Liver (tissue), 9 donors: ENCODE measurements around the gene HAO1. TPM values are rescaled to one million over a fixed set of nuclear protein-coding genes. Genes with fewer than 3 reads are reported as not detected.

ENCODE experiments used
- DNase-seq: peaks from one replicate; pipeline ENCODE4 v3.0.0-alpha.2; 2017; ENCODE audit warnings: low spot score
- H3K27ac ChIP-seq, 2 donors: one replicate each; pipeline ENCODE4 v1.7.0; 2013; ENCODE audit warnings: inconsistent platforms in 2 of 2, low read length in 2 of 2, control low read depth in 1 of 2, low read depth in 1 of 2, mild to moderate bottlenecking in 1 of 2
- H3K27me3 ChIP-seq, 4 donors: one replicate each; pipeline versions ENCODE4 v1.6.1 to v1.7.0; 2013; ENCODE audit warnings: low read length in 3 of 4, inconsistent platforms in 1 of 4, mild to moderate bottlenecking in 1 of 4, moderate library complexity in 1 of 4; ENCODE audit not compliant: control insufficient read depth in 4 of 4, insufficient read depth in 4 of 4
- H3K36me3 ChIP-seq, 4 donors: one replicate each; pipeline versions ENCODE4 v1.6.1 to v1.7.0; 2013; ENCODE audit warnings: low read length in 3 of 4, mild to moderate bottlenecking in 3 of 4, low read depth in 1 of 4, moderate library complexity in 1 of 4; ENCODE audit not compliant: control insufficient read depth in 4 of 4, insufficient read depth in 3 of 4
- H3K4me1 ChIP-seq, 4 donors: one replicate each; pipeline versions ENCODE4 v1.6.1 to v1.7.0; 2013; ENCODE audit warnings: low read length in 3 of 4, mild to moderate bottlenecking in 3 of 4, moderate library complexity in 1 of 4; ENCODE audit not compliant: control insufficient read depth in 4 of 4, insufficient read depth in 4 of 4
- H3K4me3 ChIP-seq, 3 donors: one replicate each; pipeline versions ENCODE4 v1.6.1 to v1.7.0; 2013; ENCODE audit warnings: low read length in 3 of 3, control low read depth in 1 of 3, low read depth in 1 of 3, mild to moderate bottlenecking in 1 of 3
- H3K9ac ChIP-seq, 2 donors: one replicate each; pipeline ENCODE4 v1.7.0; 2013; ENCODE audit warnings: low read length in 2 of 2, mild to moderate bottlenecking in 2 of 2, moderate library complexity in 2 of 2, control low read depth in 1 of 2, low read depth in 1 of 2
- H3K9me3 ChIP-seq, 4 donors: one replicate each; pipeline versions ENCODE4 v1.6.1 to v1.7.0; 2013; ENCODE audit warnings: low read length in 3 of 4; ENCODE audit not compliant: control insufficient read depth in 4 of 4
- EGR1 ChIP-seq, 2 donors: IDR thresholded peaks; 2 replicates each; pipeline ENCODE4 v1.6.1; 2016 to 2018; ENCODE audit warnings: antibody characterized with exemption in 2 of 2, low read depth in 2 of 2
- FOXA1 ChIP-seq: IDR thresholded peaks from 2 replicates; pipeline ENCODE4 v1.6.1; 2016; ENCODE audit warnings: antibody characterized with exemption
- FOXA2 ChIP-seq: IDR thresholded peaks from 2 replicates; pipeline ENCODE4 v1.6.1; 2016; ENCODE audit warnings: antibody characterized with exemption
- GABPA ChIP-seq, 2 donors: IDR thresholded peaks in 1 of 2; conservative IDR thresholded peaks in 1 of 2; 2 replicates each; pipeline ENCODE4 v1.6.1; 2016; ENCODE audit warnings: antibody characterized with exemption in 2 of 2, mild to moderate bottlenecking in 1 of 2, moderate library complexity in 1 of 2
- HNF4A ChIP-seq, 2 donors: conservative IDR thresholded peaks; 2 replicates each; pipeline ENCODE4 v1.6.1; 2016; ENCODE audit warnings: antibody characterized with exemption in 2 of 2, mild to moderate bottlenecking in 2 of 2
- HNF4G ChIP-seq: IDR thresholded peaks from 2 replicates; pipeline ENCODE4 v1.6.1; 2016; ENCODE audit warnings: antibody characterized with exemption
- JUND ChIP-seq, 2 donors: IDR thresholded peaks; 2 replicates each; pipeline ENCODE4 v1.6.1; 2016; ENCODE audit warnings: antibody characterized with exemption in 2 of 2
- NR2F2 ChIP-seq: IDR thresholded peaks from 2 replicates; pipeline ENCODE4 v1.6.1; 2016; ENCODE audit warnings: antibody characterized with exemption
- RAD21 ChIP-seq, 2 donors: IDR thresholded peaks; 2 replicates each; pipeline ENCODE4 v1.6.1; 2016; ENCODE audit warnings: antibody characterized with exemption in 2 of 2, mild to moderate bottlenecking in 2 of 2
- RXRA ChIP-seq, 2 donors: IDR thresholded peaks; 2 replicates each; pipeline ENCODE4 v1.6.1; 2017 to 2018; ENCODE audit warnings: antibody characterized with exemption in 2 of 2, mild to moderate bottlenecking in 1 of 2
- SP1 ChIP-seq: IDR thresholded peaks from 2 replicates; pipeline ENCODE4 v1.6.1; 2018; ENCODE audit warnings: antibody characterized with exemption, mild to moderate bottlenecking
- TAF1 ChIP-seq: conservative IDR thresholded peaks from 2 replicates; pipeline ENCODE4 v1.6.1; 2016; ENCODE audit warnings: antibody characterized with exemption, mild to moderate bottlenecking
- YY1 ChIP-seq: IDR thresholded peaks from 2 replicates; pipeline ENCODE4 v1.6.1; 2016; ENCODE audit warnings: antibody characterized with exemption, mild to moderate bottlenecking
- WGBS: extraction: QIAGEN DNeasy Blood & Tissue Kit; methylation state at CpG from one replicate; pipeline ENCODE4 v1.1.7; 2013; 5-methylcytosine and 5-hydroxymethylcytosine counted together
- polyA plus RNA-seq, 2 donors: library from polyadenylated mRNA; stranded (reverse) in 1 of 2; unstranded in 1 of 2; fragments of 200-250 nt in 1 of 2; fragments of >200 nt in 1 of 2; fragmentation: Nextera tagmentation in 1 of 2; extraction: Ambion mirVana in 1 of 2; gene quantifications; one replicate each; pipeline versions ENCODE4 v1.2.1 to v1.2.3, GENCODE V29; 2013 to 2015
- total RNA-seq, 2 donors: library from RNA; depleted of rRNA; stranded (reverse); fragments of >200 nt; gene quantifications; one replicate each; pipeline ENCODE4 v1.2.3, GENCODE V29; 2014
- TF ChIP-seq, protein P1 (sequence below): fragments of 150-350 bp; IDR thresholded peaks from 2 replicates; pipeline ENCODE4 v1.5.1; 2017; ENCODE audit warnings: improper control_type of control experiment, low read depth, low read length; ENCODE audit not compliant: missing input control
- TF ChIP-seq, protein P2 (sequence below): IDR thresholded peaks from 2 replicates; pipeline ENCODE4 v1.6.1; 2016; ENCODE audit warnings: antibody characterized with exemption
- TF ChIP-seq, protein P3 (sequence below): IDR thresholded peaks from 2 replicates; pipeline ENCODE4 v1.6.1; 2016; ENCODE audit warnings: antibody characterized with exemption
- TF ChIP-seq, protein P4 (sequence below): IDR thresholded peaks from 2 replicates; pipeline ENCODE4 v1.6.1; 2016; ENCODE audit warnings: antibody characterized with exemption, mild to moderate bottlenecking
- TF ChIP-seq, protein P5 (sequence below): IDR thresholded peaks from 2 replicates; pipeline ENCODE4 v1.6.1; 2016; ENCODE audit warnings: antibody characterized with exemption
- donor health status: healthy.
- donor health status: healthy.
- donor health status: healthy.
- donor health status: healthy.
- donor health status: healthy.

HAO1 gene
- total and polyA plus RNA-seq, 4 donors: 17.8 to 164 (median 161) TPM

DNA sequence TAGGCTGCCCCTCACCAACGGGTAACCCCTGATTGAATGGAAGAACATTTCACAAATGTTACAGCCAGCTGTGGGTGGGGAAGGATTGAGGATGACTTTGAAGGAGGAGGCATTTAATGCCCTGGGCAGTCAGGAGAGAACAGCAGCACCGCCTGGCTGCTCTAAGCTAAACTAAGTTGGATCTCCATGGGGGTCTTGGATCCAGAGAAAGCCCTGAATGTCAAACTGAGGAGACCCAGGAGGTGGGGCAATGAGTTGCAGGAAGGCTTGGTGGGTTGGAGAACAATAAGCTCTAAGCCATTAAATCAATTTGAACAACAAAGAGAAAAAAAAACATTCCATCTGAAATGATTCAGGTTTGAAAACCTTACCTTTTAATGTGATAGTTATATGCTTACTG lies 43.9 kb upstream of the HAO1 start:
- TF ChIP-seq FOXA1 (no peak), YY1 (no peak), RXRA (IDR thresholded peaks at IDR 0.05) (no peak), TAF1 (no peak), GABPA (IDR thresholded peaks at IDR 0.05 in 1 of 2, conservative IDR thresholded peaks at IDR 0.05 in 1 of 2) (no peak), JUND (IDR thresholded peaks at IDR 0.05) (no peak)
- H3K4me1 ChIP-seq: peaks cover 5 to 31% (median 20%) of the 10 kb centered on the region in 4 donors
- DNase-seq: no peak
- H3K9ac ChIP-seq: no peak overlapping the region
- H3K27me3 ChIP-seq: no peaks in the 10 kb centered on the region
- H3K27ac ChIP-seq: no peak overlapping the region
- no peaks in the 10 kb centered on the region for H3K9me3 ChIP-seq
- no peaks in the 10 kb centered on the region for H3K36me3 ChIP-seq
- 96% methylated on average over 2 of the region's 2 CpGs for WGBS
- no peak overlapping the region for H3K4me3 ChIP-seq

DNA sequence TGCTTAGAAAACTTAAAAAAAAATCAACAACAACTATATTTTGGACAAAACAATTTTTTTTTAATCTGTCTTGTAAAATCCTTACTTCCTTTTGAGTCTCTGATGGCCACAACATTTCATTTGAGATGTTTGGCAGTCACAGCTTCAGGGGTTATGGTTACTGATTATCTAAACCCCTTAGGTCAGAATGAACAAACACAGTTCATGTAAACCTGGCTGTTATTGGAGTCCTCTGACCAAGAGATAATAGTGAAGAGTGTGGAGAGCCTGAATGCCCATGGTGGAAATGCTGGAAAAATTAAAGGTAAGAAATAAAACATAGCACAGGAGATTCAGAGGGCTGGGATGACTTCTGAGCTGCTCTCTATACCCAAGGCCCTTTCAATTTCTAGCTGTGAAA lies 41.1 kb upstream of the HAO1 start:
- Histone ChIP-seq H3K4me3 (peak overlapping the region in 1 of 3 donors; percentile 3), H3K9ac (peak overlapping the region; percentile 48 to 87), H3K27ac (peak overlapping the region; percentile 76 to 84), H3K4me1 (peaks cover 3 to 26% (median 15%) of the 10 kb centered on the region in 4 donors), H3K27me3 (no peaks in the 10 kb centered on the region), H3K9me3 (no peaks in the 10 kb centered on the region), H3K36me3 (no peaks in the 10 kb centered on the region)
- TF ChIP-seq FOXA1: peak; percentile 45
- no peak for TF ChIP-seq NR2F2
- TF ChIP-seq GABPA (IDR thresholded peaks at IDR 0.05 in 1 of 2, conservative IDR thresholded peaks at IDR 0.05 in 1 of 2): no peak
- TF ChIP-seq, protein P1, sequence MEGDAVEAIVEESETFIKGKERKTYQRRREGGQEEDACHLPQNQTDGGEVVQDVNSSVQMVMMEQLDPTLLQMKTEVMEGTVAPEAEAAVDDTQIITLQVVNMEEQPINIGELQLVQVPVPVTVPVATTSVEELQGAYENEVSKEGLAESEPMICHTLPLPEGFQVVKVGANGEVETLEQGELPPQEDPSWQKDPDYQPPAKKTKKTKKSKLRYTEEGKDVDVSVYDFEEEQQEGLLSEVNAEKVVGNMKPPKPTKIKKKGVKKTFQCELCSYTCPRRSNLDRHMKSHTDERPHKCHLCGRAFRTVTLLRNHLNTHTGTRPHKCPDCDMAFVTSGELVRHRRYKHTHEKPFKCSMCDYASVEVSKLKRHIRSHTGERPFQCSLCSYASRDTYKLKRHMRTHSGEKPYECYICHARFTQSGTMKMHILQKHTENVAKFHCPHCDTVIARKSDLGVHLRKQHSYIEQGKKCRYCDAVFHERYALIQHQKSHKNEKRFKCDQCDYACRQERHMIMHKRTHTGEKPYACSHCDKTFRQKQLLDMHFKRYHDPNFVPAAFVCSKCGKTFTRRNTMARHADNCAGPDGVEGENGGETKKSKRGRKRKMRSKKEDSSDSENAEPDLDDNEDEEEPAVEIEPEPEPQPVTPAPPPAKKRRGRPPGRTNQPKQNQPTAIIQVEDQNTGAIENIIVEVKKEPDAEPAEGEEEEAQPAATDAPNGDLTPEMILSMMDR: no peak
- TF ChIP-seq HNF4G: no peak
- TF ChIP-seq, protein P2, sequence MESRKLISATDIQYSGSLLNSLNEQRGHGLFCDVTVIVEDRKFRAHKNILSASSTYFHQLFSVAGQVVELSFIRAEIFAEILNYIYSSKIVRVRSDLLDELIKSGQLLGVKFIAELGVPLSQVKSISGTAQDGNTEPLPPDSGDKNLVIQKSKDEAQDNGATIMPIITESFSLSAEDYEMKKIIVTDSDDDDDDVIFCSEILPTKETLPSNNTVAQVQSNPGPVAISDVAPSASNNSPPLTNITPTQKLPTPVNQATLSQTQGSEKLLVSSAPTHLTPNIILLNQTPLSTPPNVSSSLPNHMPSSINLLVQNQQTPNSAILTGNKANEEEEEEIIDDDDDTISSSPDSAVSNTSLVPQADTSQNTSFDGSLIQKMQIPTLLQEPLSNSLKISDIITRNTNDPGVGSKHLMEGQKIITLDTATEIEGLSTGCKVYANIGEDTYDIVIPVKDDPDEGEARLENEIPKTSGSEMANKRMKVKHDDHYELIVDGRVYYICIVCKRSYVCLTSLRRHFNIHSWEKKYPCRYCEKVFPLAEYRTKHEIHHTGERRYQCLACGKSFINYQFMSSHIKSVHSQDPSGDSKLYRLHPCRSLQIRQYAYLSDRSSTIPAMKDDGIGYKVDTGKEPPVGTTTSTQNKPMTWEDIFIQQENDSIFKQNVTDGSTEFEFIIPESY: no peak
- peak; percentile 54 for TF ChIP-seq FOXA2
- TF ChIP-seq SP1: peak; percentile 53
- peak; percentile 34 for TF ChIP-seq TAF1
- TF ChIP-seq HNF4A (conservative IDR thresholded peaks at IDR 0.05): peak; percentile 38 to 57
- TF ChIP-seq RAD21 (IDR thresholded peaks at IDR 0.05): peak; percentile 29 to 41
- TF ChIP-seq, protein P3, sequence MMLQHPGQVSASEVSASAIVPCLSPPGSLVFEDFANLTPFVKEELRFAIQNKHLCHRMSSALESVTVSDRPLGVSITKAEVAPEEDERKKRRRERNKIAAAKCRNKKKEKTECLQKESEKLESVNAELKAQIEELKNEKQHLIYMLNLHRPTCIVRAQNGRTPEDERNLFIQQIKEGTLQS: no peak
- TF ChIP-seq EGR1 (IDR thresholded peaks at IDR 0.05; ENCODE audit: low read depth in 2 of 2): no peak
- TF ChIP-seq, protein P4, sequence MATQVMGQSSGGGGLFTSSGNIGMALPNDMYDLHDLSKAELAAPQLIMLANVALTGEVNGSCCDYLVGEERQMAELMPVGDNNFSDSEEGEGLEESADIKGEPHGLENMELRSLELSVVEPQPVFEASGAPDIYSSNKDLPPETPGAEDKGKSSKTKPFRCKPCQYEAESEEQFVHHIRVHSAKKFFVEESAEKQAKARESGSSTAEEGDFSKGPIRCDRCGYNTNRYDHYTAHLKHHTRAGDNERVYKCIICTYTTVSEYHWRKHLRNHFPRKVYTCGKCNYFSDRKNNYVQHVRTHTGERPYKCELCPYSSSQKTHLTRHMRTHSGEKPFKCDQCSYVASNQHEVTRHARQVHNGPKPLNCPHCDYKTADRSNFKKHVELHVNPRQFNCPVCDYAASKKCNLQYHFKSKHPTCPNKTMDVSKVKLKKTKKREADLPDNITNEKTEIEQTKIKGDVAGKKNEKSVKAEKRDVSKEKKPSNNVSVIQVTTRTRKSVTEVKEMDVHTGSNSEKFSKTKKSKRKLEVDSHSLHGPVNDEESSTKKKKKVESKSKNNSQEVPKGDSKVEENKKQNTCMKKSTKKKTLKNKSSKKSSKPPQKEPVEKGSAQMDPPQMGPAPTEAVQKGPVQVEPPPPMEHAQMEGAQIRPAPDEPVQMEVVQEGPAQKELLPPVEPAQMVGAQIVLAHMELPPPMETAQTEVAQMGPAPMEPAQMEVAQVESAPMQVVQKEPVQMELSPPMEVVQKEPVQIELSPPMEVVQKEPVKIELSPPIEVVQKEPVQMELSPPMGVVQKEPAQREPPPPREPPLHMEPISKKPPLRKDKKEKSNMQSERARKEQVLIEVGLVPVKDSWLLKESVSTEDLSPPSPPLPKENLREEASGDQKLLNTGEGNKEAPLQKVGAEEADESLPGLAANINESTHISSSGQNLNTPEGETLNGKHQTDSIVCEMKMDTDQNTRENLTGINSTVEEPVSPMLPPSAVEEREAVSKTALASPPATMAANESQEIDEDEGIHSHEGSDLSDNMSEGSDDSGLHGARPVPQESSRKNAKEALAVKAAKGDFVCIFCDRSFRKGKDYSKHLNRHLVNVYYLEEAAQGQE: peak; percentile 62
- peak; percentile 26 to 46 for TF ChIP-seq JUND (IDR thresholded peaks at IDR 0.05)
- peak; percentile 73 for TF ChIP-seq YY1
- peak; percentile 45 to 73 for TF ChIP-seq RXRA (IDR thresholded peaks at IDR 0.05)
- TF ChIP-seq, protein P5, sequence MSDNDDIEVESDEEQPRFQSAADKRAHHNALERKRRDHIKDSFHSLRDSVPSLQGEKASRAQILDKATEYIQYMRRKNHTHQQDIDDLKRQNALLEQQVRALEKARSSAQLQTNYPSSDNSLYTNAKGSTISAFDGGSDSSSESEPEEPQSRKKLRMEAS: peak; percentile 23
- DNase-seq: no peak
